GM23338 (cell line): Measurements from ENCODE around the gene FUT3. TPM values are rescaled to one million over a fixed set of nuclear protein-coding genes. Genes with fewer than 3 reads are reported as not detected.

Experiments
- ATAC-seq: fragments of 200-7000 bp; cut with Tn5 transposase; 3 replicates; pipeline ENCODE4 v1.9.1; 2020
- DNase-seq: peaks from one replicate; pipeline ENCODE4 v3.0.0-alpha.2; 2015; ENCODE audit warnings: low spot score
- H2AFZ ChIP-seq: fragments of 200-600 bp; sonication (generic); 2 replicates; pipeline ENCODE4 v1.8.0; 2016; ENCODE audit warnings: antibody characterized with exemption, mild to moderate bottlenecking, moderate library complexity
- H3F3A ChIP-seq: fragments of 200-600 bp; sonication (generic); replicated peaks from 2 replicates; pipeline ENCODE4 v1.8.0; 2017; ENCODE audit warnings: antibody characterized with exemption, mixed run types, low read depth
- H3K27ac ChIP-seq: fragments of 200-600 bp; sonication (generic); 2 replicates; pipeline ENCODE4 v1.6.1; 2016; ENCODE audit warnings: low read depth
- H3K27me3 ChIP-seq: fragments of 200-600 bp; sonication (generic); 2 replicates; pipeline ENCODE4 v1.8.0; 2016; ENCODE audit warnings: mild to moderate bottlenecking, mixed run types, moderate library complexity; ENCODE audit not compliant: insufficient read depth
- H3K36me3 ChIP-seq: fragments of 200-600 bp; sonication (generic); 2 replicates; pipeline ENCODE4 v1.8.0; 2016; ENCODE audit warnings: mild to moderate bottlenecking; ENCODE audit not compliant: insufficient read depth
- H3K4me1 ChIP-seq: fragments of 200-600 bp; sonication (generic); 2 replicates; pipeline ENCODE4 v1.8.0; 2016; ENCODE audit warnings: mild to moderate bottlenecking, moderate library complexity; ENCODE audit not compliant: insufficient read depth
- H3K4me2 ChIP-seq: fragments of 200-600 bp; sonication (generic); 2 replicates; pipeline ENCODE4 v1.7.1; 2017; ENCODE audit warnings: mixed run types
- H3K4me3 ChIP-seq: fragments of 200-600 bp; sonication (generic); 2 replicates; pipeline ENCODE4 v1.6.1; 2016; ENCODE audit warnings: mixed run types
- H3K79me2 ChIP-seq: fragments of 200-600 bp; sonication (generic); replicated peaks from 2 replicates; pipeline ENCODE4 v1.8.0; 2017; ENCODE audit warnings: mild to moderate bottlenecking; ENCODE audit not compliant: insufficient read depth
- H3K9me2 ChIP-seq: fragments of 200-600 bp; sonication (generic); 2 replicates; pipeline ENCODE4 v1.8.0; 2017; ENCODE audit not compliant: insufficient read depth
- H4K20me1 ChIP-seq: fragments of 200-600 bp; sonication (generic); replicated peaks from 2 replicates; pipeline ENCODE4 v1.8.0; 2017; ENCODE audit warnings: mild to moderate bottlenecking; ENCODE audit not compliant: insufficient read depth
- H3K27ac Mint-ChIP-seq: 2 replicates; pipeline ENCODE4 v1.8.0; 2020; ENCODE audit warnings: inconsistent platforms, mild to moderate bottlenecking, moderate library complexity, mixed read lengths
- H3K27me3 Mint-ChIP-seq: 3 replicates; pipeline ENCODE4 v1.8.0; 2022; ENCODE audit warnings: low read depth, mild to moderate bottlenecking, moderate library complexity, mixed read lengths, inconsistent platforms; ENCODE audit not compliant: insufficient read depth, poor library complexity
- H3K36me3 Mint-ChIP-seq: 3 replicates; pipeline ENCODE4 v1.8.0; 2021; ENCODE audit warnings: low read depth, mild to moderate bottlenecking, inconsistent platforms, moderate library complexity, mixed read lengths
- H3K4me1 Mint-ChIP-seq: 3 replicates; pipeline ENCODE4 v1.8.0; 2020; ENCODE audit warnings: mild to moderate bottlenecking, inconsistent platforms, mixed read lengths
- H3K4me3 Mint-ChIP-seq: 3 replicates; pipeline ENCODE4 v1.8.0; 2021; ENCODE audit warnings: moderate library complexity, mild to moderate bottlenecking, inconsistent platforms, mixed read lengths
- H3K9me3 Mint-ChIP-seq: 3 replicates; pipeline ENCODE4 v1.8.0; 2020; ENCODE audit warnings: moderate library complexity, mild to moderate bottlenecking, inconsistent platforms, mixed read lengths
- CREB1 ChIP-seq: fragments of 250-450 bp; sonication (Bioruptor Pico); IDR thresholded peaks from 2 replicates; pipeline ENCODE4 v1.5.0; 2020; ENCODE audit warnings: low read depth, mild to moderate bottlenecking, moderate library complexity
- EZH2 ChIP-seq: fragments of 200-600 bp; sonication (generic); IDR thresholded peaks from one replicate; pipeline ENCODE4 v1.8.0; 2017; ENCODE audit warnings: antibody characterized with exemption, mild to moderate bottlenecking, low read depth; ENCODE audit not compliant: unreplicated experiment
- EZH2phosphoT487 ChIP-seq: fragments of 200-600 bp; sonication (generic); IDR thresholded peaks from one replicate; pipeline ENCODE4 v1.8.1; 2018; ENCODE audit warnings: antibody characterized with exemption; ENCODE audit not compliant: unreplicated experiment
- JUNB ChIP-seq: IDR thresholded peaks from one replicate; pipeline ENCODE4 v1.6.1; 2016; ENCODE audit warnings: antibody characterized with exemption; ENCODE audit not compliant: unreplicated experiment
- NANOG ChIP-seq: IDR thresholded peaks from 2 replicates; pipeline ENCODE4 v1.6.1; 2016; ENCODE audit warnings: antibody characterized with exemption, borderline replicate concordance
- POLR2AphosphoS5 ChIP-seq: IDR thresholded peaks from 2 replicates; pipeline ENCODE4 v1.6.1; 2016; ENCODE audit warnings: antibody characterized with exemption, low read depth
- STAT1 ChIP-seq: IDR thresholded peaks from one replicate; pipeline ENCODE4 v1.6.1; 2016; ENCODE audit warnings: antibody characterized with exemption; ENCODE audit not compliant: unreplicated experiment
- ZNF114 ChIP-seq: fragments of 250-450 bp; sonication (Bioruptor Pico); IDR thresholded peaks from 2 replicates; pipeline ENCODE4 v1.5.0; 2020; ENCODE audit warnings: mild to moderate bottlenecking, moderate library complexity
- ZNF331 ChIP-seq: fragments of 250-450 bp; sonication (Bioruptor Pico); IDR thresholded peaks from 2 replicates; pipeline ENCODE4 v1.5.0; 2020; ENCODE audit warnings: low read depth, mild to moderate bottlenecking, moderate library complexity
- ZNF462 ChIP-seq: fragments of 250-450 bp; sonication (Bioruptor Pico); IDR thresholded peaks from 2 replicates; pipeline ENCODE4 v1.5.0; 2020; ENCODE audit warnings: mild to moderate bottlenecking, moderate library complexity
- long read RNA-seq: library from polyadenylated mRNA; unstranded; transcript quantifications from one replicate; pipeline ENCODE4 v2.0.0, GENCODE V29; 2020; ENCODE audit not compliant: unreplicated experiment
- polyA plus RNA-seq: library from polyadenylated mRNA; unstranded; fragments of >200 nt; fragmentation: Nextera tagmentation; extraction: Ambion mirVana; gene quantifications from 2 replicates; pipeline ENCODE4 v1.2.1, GENCODE V29; 2016
- total RNA-seq: library from RNA; depleted of rRNA; stranded (reverse); fragments of >200 nt; shearing (Covaris generic); gene quantifications from 2 replicates; pipeline ENCODE4 v1.2.3, GENCODE V29; 2014; rRNA removed
- TF ChIP-seq, protein P1 (sequence below): IDR thresholded peaks from one replicate; pipeline ENCODE4 v1.6.1; 2018; ENCODE audit warnings: antibody characterized with exemption; ENCODE audit not compliant: unreplicated experiment
- TF ChIP-seq, protein P2 (sequence below): IDR thresholded peaks from 2 replicates; pipeline ENCODE4 v1.6.1; 2016; ENCODE audit warnings: antibody characterized with exemption

The FUT3 gene
- not detected in 2 replicates for total RNA-seq
- polyA plus RNA-seq: 0.45 TPM in 1 of 2 replicates, not detected in the other
- long read RNA-seq: 0 reads

DNA sequence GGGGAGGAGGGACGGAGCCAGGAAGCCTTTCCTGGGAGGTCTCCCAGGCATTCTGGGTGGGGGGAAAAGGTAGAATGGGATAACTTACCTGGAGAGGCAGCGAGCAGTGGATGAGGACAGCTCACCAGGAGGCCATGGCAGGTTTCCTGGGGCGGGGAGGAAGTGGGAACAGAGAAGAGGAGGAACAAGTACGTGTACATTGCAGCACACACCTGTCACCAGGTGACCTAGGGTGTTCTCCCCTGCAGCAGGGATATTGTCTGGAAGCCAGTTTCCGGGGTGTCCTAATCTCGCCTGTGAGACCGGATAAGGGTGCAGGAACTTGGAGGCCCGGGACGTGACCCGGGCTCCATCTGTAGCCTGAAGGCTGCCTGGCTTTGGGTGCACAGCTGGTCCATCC, at the start of gene FUT3:
FUT3 (minus strand) TSS at position 148 of the 400 bp plus-strand sequence.
- Mint-ChIP-seq H3K27me3 (peaks cover 8% of the 10 kb centered on the region), H3K9me3 (0 out of 3 replicates have a peak, but pooled peaks cover 5% of the 10 kb centered on the region), H3K36me3 (no peaks in the 10 kb centered on the region), H3K4me1 (no peaks in the 10 kb centered on the region), H3K27ac (no peak within 1 kb of the TSS), H3K4me3 (no peak within 1 kb of the TSS)
- Histone ChIP-seq H3K4me1 (no peaks in the 10 kb centered on the region), H3F3A (no peaks in the 10 kb centered on the region), H4K20me1 (no peaks in the 10 kb centered on the region), H2AFZ (no peak within 1 kb of the TSS; the same call in 1 of the 2 replicates), H3K36me3 (no peaks in the 10 kb centered on the region), H3K27me3 (no peaks in the 10 kb centered on the region), H3K4me3 (no peak within 1 kb of the TSS), H3K27ac (no peak within 1 kb of the TSS), H3K79me2 (no peaks in the 10 kb centered on the region), H3K9me2 (no peaks in the 10 kb centered on the region), H3K4me2 (no peak within 1 kb of the TSS)
- DNase-seq (no peak), ATAC-seq (no peak)
- TF ChIP-seq ZNF114 (CRISPR knock-in tag) (no peak), EZH2phosphoT487 (no peak), STAT1 (no peak), JUNB (no peak), CREB1 (no peak), NANOG (no peak), ZNF331 (CRISPR knock-in tag) (no peak), EZH2 (no peak), POLR2AphosphoS5 (no peak)
- TF ChIP-seq, protein P1, sequence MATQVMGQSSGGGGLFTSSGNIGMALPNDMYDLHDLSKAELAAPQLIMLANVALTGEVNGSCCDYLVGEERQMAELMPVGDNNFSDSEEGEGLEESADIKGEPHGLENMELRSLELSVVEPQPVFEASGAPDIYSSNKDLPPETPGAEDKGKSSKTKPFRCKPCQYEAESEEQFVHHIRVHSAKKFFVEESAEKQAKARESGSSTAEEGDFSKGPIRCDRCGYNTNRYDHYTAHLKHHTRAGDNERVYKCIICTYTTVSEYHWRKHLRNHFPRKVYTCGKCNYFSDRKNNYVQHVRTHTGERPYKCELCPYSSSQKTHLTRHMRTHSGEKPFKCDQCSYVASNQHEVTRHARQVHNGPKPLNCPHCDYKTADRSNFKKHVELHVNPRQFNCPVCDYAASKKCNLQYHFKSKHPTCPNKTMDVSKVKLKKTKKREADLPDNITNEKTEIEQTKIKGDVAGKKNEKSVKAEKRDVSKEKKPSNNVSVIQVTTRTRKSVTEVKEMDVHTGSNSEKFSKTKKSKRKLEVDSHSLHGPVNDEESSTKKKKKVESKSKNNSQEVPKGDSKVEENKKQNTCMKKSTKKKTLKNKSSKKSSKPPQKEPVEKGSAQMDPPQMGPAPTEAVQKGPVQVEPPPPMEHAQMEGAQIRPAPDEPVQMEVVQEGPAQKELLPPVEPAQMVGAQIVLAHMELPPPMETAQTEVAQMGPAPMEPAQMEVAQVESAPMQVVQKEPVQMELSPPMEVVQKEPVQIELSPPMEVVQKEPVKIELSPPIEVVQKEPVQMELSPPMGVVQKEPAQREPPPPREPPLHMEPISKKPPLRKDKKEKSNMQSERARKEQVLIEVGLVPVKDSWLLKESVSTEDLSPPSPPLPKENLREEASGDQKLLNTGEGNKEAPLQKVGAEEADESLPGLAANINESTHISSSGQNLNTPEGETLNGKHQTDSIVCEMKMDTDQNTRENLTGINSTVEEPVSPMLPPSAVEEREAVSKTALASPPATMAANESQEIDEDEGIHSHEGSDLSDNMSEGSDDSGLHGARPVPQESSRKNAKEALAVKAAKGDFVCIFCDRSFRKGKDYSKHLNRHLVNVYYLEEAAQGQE: no peak
- TF ChIP-seq, protein P2, sequence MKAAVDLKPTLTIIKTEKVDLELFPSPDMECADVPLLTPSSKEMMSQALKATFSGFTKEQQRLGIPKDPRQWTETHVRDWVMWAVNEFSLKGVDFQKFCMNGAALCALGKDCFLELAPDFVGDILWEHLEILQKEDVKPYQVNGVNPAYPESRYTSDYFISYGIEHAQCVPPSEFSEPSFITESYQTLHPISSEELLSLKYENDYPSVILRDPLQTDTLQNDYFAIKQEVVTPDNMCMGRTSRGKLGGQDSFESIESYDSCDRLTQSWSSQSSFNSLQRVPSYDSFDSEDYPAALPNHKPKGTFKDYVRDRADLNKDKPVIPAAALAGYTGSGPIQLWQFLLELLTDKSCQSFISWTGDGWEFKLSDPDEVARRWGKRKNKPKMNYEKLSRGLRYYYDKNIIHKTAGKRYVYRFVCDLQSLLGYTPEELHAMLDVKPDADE: no peak

DNA sequence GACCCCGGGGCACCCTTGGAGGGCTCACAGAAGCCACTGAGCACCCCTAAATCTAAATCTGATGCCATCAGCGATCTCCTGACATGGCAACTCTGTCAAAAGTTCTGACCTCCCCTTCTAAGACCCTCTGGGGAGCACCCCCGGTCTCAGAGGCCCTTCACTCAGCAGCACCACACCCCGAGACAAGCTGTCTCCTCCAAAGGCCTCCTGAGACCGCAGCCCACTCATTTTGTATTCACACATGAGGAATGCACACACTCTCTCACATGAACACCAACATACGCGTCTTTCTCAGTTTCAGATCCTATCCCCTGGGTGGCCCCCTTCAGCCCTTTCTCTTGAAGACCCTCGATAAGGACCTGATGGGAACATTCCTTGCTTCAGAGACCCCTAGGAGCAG, 49.7 kb upstream of the FUT3 start:
- DNase-seq (no peak), ATAC-seq (no peak)
- no peak overlapping the region for H3K4me2 ChIP-seq
- no peaks in the 10 kb centered on the region for H3K4me1 ChIP-seq
- no peaks in the 10 kb centered on the region for H3K9me3 Mint-ChIP-seq
- 0 out of 3 replicates have a peak, but pooled peaks cover 3% of the 10 kb centered on the region for H3K4me1 Mint-ChIP-seq
- H2AFZ ChIP-seq: no peak overlapping the region
- H3K36me3 ChIP-seq: no peaks in the 10 kb centered on the region
- H4K20me1 ChIP-seq: peaks cover 38% of the 10 kb centered on the region
- peaks cover 18% of the 10 kb centered on the region for H3K27me3 Mint-ChIP-seq
- peaks cover 42% of the 10 kb centered on the region for H3K79me2 ChIP-seq
- peaks cover 22% of the 10 kb centered on the region for H3K36me3 Mint-ChIP-seq
- H3K27ac ChIP-seq: no peak overlapping the region
- no peak overlapping the region for H3K4me3 ChIP-seq
- peak overlapping the region; percentile 9; the same call in 1 of the 2 replicates for H3K27ac Mint-ChIP-seq
- no peaks in the 10 kb centered on the region for H3K9me2 ChIP-seq
- H3F3A ChIP-seq: no peaks in the 10 kb centered on the region
- peak overlapping the region; percentile 37; the same call in 2 of the 3 replicates for H3K4me3 Mint-ChIP-seq
- no peaks in the 10 kb centered on the region for H3K27me3 ChIP-seq
- TF ChIP-seq JUNB: no peak
- TF ChIP-seq EZH2phosphoT487: no peak
- no peak for TF ChIP-seq NANOG
- no peak for TF ChIP-seq ZNF462 (CRISPR knock-in tag)
- TF ChIP-seq CREB1: no peak
